H9 (cell line): ENCODE data around the gene AGAP3. TPM values are rescaled to one million over a fixed set of nuclear protein-coding genes. Genes with fewer than 3 reads are reported as not detected.

Source experiments
- DNase-seq: peaks from one replicate; pipeline ENCODE4 v3.0.0-alpha.2; 2017
- H2AFZ ChIP-seq: one replicate; pipeline ENCODE4 v1.6.1; 2013; ENCODE audit warnings: mild to moderate bottlenecking, low read length, control low read depth, moderate library complexity
- H2AK5ac ChIP-seq: 2 replicates; pipeline ENCODE4 v1.6.1; 2013; ENCODE audit warnings: low read length, control low read depth, mixed read lengths; ENCODE audit not compliant: insufficient read length
- H2BK120ac ChIP-seq: one replicate; pipeline ENCODE4 v1.6.1; 2013; ENCODE audit warnings: low read depth, mild to moderate bottlenecking, low read length, control low read depth, inconsistent platforms; ENCODE audit not compliant: poor library complexity, severe bottlenecking
- H2BK12ac ChIP-seq: 2 replicates; pipeline ENCODE4 v1.6.1; 2013; ENCODE audit warnings: low read length, control low read depth, mixed read lengths, low read depth; ENCODE audit not compliant: insufficient read length
- H2BK15ac ChIP-seq: 2 replicates; pipeline ENCODE4 v1.6.1; 2013; ENCODE audit warnings: low read depth, low read length, control low read depth
- H2BK20ac ChIP-seq: one replicate; pipeline ENCODE4 v1.6.1; 2013; ENCODE audit warnings: low read depth, mild to moderate bottlenecking, low read length, control low read depth, inconsistent platforms; ENCODE audit not compliant: poor library complexity, severe bottlenecking
- H2BK5ac ChIP-seq: 2 replicates; pipeline ENCODE4 v1.6.1; 2013; ENCODE audit warnings: low read length, control low read depth, mixed read lengths; ENCODE audit not compliant: insufficient read length
- H3K14ac ChIP-seq: 2 replicates; pipeline ENCODE4 v1.6.1; 2013; ENCODE audit warnings: low read length, control low read depth; ENCODE audit not compliant: insufficient read depth
- H3K18ac ChIP-seq: 2 replicates; pipeline ENCODE4 v1.6.1; 2013; ENCODE audit warnings: low read depth, mild to moderate bottlenecking, mixed read lengths, low read length, control low read depth; ENCODE audit not compliant: insufficient read length
- H3K23ac ChIP-seq: 2 replicates; pipeline ENCODE4 v1.6.1; 2013; ENCODE audit warnings: low read length, control low read depth, mixed read lengths, low read depth; ENCODE audit not compliant: insufficient read length
- H3K23me2 ChIP-seq: 2 replicates; pipeline ENCODE4 v1.6.1; 2013; ENCODE audit warnings: low read depth, mild to moderate bottlenecking, mixed read lengths, low read length, control low read depth; ENCODE audit not compliant: insufficient read length, poor library complexity, severe bottlenecking
- H3K27ac ChIP-seq: 2 replicates; pipeline ENCODE4 v1.5.1; 2013; ENCODE audit warnings: low read length, control low read depth, mixed read lengths, low read depth; ENCODE audit not compliant: insufficient read length
- H3K27me3 ChIP-seq: 2 replicates; pipeline ENCODE4 v1.6.1; 2013; ENCODE audit warnings: low read length, control low read depth, inconsistent platforms; ENCODE audit not compliant: insufficient read depth
- H3K4ac ChIP-seq: 2 replicates; pipeline ENCODE4 v1.6.1; 2013; ENCODE audit warnings: low read depth, mild to moderate bottlenecking, control low read depth, inconsistent platforms, low read length, moderate library complexity
- H3K4me1 ChIP-seq: 2 replicates; pipeline ENCODE4 v1.6.1; 2013; ENCODE audit warnings: low read length, control low read depth, inconsistent platforms; ENCODE audit not compliant: insufficient read depth
- H3K4me2 ChIP-seq: 2 replicates; pipeline ENCODE4 v1.6.1; 2013; ENCODE audit warnings: low read length, control low read depth, mixed read lengths; ENCODE audit not compliant: insufficient read length, insufficient read depth
- H3K56ac ChIP-seq: 2 replicates; pipeline ENCODE4 v1.6.1; 2013; ENCODE audit warnings: low read depth, mild to moderate bottlenecking, mixed read lengths, low read length, control low read depth; ENCODE audit not compliant: insufficient read length
- H3K79me1 ChIP-seq: 2 replicates; pipeline ENCODE4 v1.6.1; 2013; ENCODE audit warnings: low read depth, mild to moderate bottlenecking, moderate library complexity, low read length, control low read depth, inconsistent platforms; ENCODE audit not compliant: insufficient read depth, poor library complexity, severe bottlenecking
- H3K79me2 ChIP-seq: 2 replicates; pipeline ENCODE4 v1.6.1; 2013; ENCODE audit warnings: low read length, control low read depth, inconsistent platforms; ENCODE audit not compliant: insufficient read depth
- H3K9ac ChIP-seq: 2 replicates; pipeline ENCODE4 v1.6.1; 2013; ENCODE audit warnings: low read length, control low read depth, mixed read lengths; ENCODE audit not compliant: insufficient read length; ENCODE audit errors: extremely low read depth
- H3K9me3 ChIP-seq: one replicate; pipeline ENCODE4 v1.6.1; 2013; ENCODE audit warnings: low read depth, low read length, inconsistent platforms; ENCODE audit not compliant: control insufficient read depth
- H3T11ph ChIP-seq: one replicate; pipeline ENCODE4 v1.6.1; 2013; ENCODE audit warnings: mild to moderate bottlenecking, low read length, control low read depth, inconsistent platforms
- H4K20me1 ChIP-seq: one replicate; pipeline ENCODE4 v1.6.1; 2013; ENCODE audit not compliant: control insufficient read depth, insufficient read length, insufficient read depth
- H4K5ac ChIP-seq: 2 replicates; pipeline ENCODE4 v1.6.1; 2013; ENCODE audit warnings: low read depth, mild to moderate bottlenecking, mixed read lengths, low read length, control low read depth; ENCODE audit not compliant: insufficient read length
- H4K8ac ChIP-seq: replicated peaks from 2 replicates; pipeline ENCODE4 v1.6.1; 2013; ENCODE audit warnings: low read length, control low read depth, mixed read lengths, low read depth; ENCODE audit not compliant: insufficient read length
- H4K91ac ChIP-seq: 2 replicates; pipeline ENCODE4 v1.6.1; 2013; ENCODE audit warnings: low read depth, mild to moderate bottlenecking, moderate library complexity, mixed read lengths, low read length, control low read depth; ENCODE audit not compliant: insufficient read length
- H3K27ac Mint-ChIP-seq, 3 experiments: 2 replicates in 2 of 3; 3 replicates in 1 of 3; pipeline ENCODE4 v1.8.0; 2020 to 2021; ENCODE audit warnings: mixed read lengths in 3 of 3, mild to moderate bottlenecking in 1 of 3, moderate library complexity in 1 of 3
- H3K27me3 Mint-ChIP-seq: 2 replicates; pipeline ENCODE4 v1.8.0; 2021; ENCODE audit warnings: low read depth, mild to moderate bottlenecking, moderate library complexity, mixed read lengths
- H3K36me3 Mint-ChIP-seq, 3 experiments: 2 replicates in 2 of 3; 3 replicates in 1 of 3; pipeline ENCODE4 v1.8.0; 2020 to 2021; ENCODE audit warnings: low read depth in 3 of 3, mixed read lengths in 3 of 3; ENCODE audit not compliant: insufficient read depth in 1 of 3
- H3K4me1 Mint-ChIP-seq, 2 experiments: 2 replicates each; pipeline ENCODE4 v1.8.0; 2020; ENCODE audit warnings: mixed read lengths in 2 of 2
- H3K4me3 Mint-ChIP-seq, 2 experiments: 2 replicates in 1 of 2; 3 replicates in 1 of 2; pipeline ENCODE4 v1.8.0; 2020 to 2021; ENCODE audit warnings: mild to moderate bottlenecking in 2 of 2, mixed read lengths in 2 of 2, moderate library complexity in 1 of 2
- H3K9me3 Mint-ChIP-seq, 2 experiments: 2 replicates in 1 of 2; 3 replicates in 1 of 2; pipeline ENCODE4 v1.8.0; 2020; ENCODE audit warnings: mild to moderate bottlenecking in 2 of 2, mixed read lengths in 2 of 2, moderate library complexity in 1 of 2
- CTCF ChIP-seq: fragments of 200-600 bp; sonication (generic); conservative IDR thresholded peaks from 3 replicates; pipeline ENCODE4 v1.8.0; 2021; ENCODE audit warnings: antibody characterized with exemption, mild to moderate bottlenecking
- WGBS: extraction: QIAGEN DNeasy Blood & Tissue Kit; methylation state at CpG from one replicate; pipeline ENCODE4 v1.1.7; 2013; ENCODE audit warnings: missing lambda C conversion rate, low lambda C conversion rate, mixed read lengths; ENCODE audit not compliant: insufficient read length; ENCODE audit errors: extremely low coverage; 5-methylcytosine and 5-hydroxymethylcytosine counted together
- total RNA-seq: library from RNA; stranded (reverse); gene quantifications from 2 replicates; pipeline ENCODE4 v1.2.1, GENCODE V29; 2021

The AGAP3 gene
- total RNA-seq, 1 experiment from 2014 or later, result 97.7 TPM

- Histone ChIP-seq H3K56ac (no peak overlapping the region), H3T11ph (no peak overlapping the region), H2BK120ac (no peak overlapping the region), H3K23ac (no peak overlapping the region), H4K5ac (no peak overlapping the region), H2AFZ (no peak overlapping the region), H2BK20ac (no peak overlapping the region), H3K79me2 (no peaks in the 10 kb centered on the region), H3K23me2 (no peaks in the 10 kb centered on the region), H3K14ac (no peak overlapping the region), H3K9me3 (no peaks in the 10 kb centered on the region), H3K4me2 (no peak overlapping the region), H3K9ac (no peak overlapping the region), H4K20me1 (no peaks in the 10 kb centered on the region), H2AK5ac (no peak overlapping the region), H4K8ac (no peak overlapping the region), H3K4ac (no peak overlapping the region), H2BK15ac (no peak overlapping the region), H3K18ac (no peak overlapping the region), H3K27ac (no peak overlapping the region), H2BK12ac (no peak overlapping the region), H2BK5ac (no peak overlapping the region), H3K27me3 (no peaks in the 10 kb centered on the region), H3K4me1 (no peaks in the 10 kb centered on the region; the same call in 1 of the 2 replicates), H4K91ac (no peak overlapping the region), H3K79me1 (no peaks in the 10 kb centered on the region)
- no peak overlapping the region for H3K4me3 Mint-ChIP-seq
- H3K4me1 Mint-ChIP-seq, result peaks cover 12 to 13% of the 10 kb centered on the region in 2 experiments
- peaks cover 40 to 72% (median 67%) of the 10 kb centered on the region in 3 experiments; a peak in 6 of 7 replicates for H3K36me3 Mint-ChIP-seq
- no peaks in the 10 kb centered on the region for H3K27me3 Mint-ChIP-seq
- no peak for TF ChIP-seq CTCF
- no peaks in the 10 kb centered on the region; a peak in 1 of 5 replicates for H3K9me3 Mint-ChIP-seq
- no peak overlapping the region for H3K27ac Mint-ChIP-seq
- DNase-seq, result no peak
- WGBS, result no CpG with 5 or more reads among the region's 15 CpGs
These were observed 15.7 kb upstream of the AGAP3 start for GRCh38 chr7:151070574-151070960.
